B cell (primary cell): ENCODE data around the gene INA. TPM values are rescaled to one million over a fixed set of nuclear protein-coding genes. Genes with fewer than 3 reads are reported as not detected.

Source experiments
- ATAC-seq: fragments of 200-7000 bp; cut with Tn5 transposase; one replicate; pipeline ENCODE4 v1.10.0; 2021; ENCODE audit warnings: low read depth, mild to moderate bottlenecking, moderate number of reproducible peaks, moderate library complexity
- CTCF ChIA-PET: fragments of 350-600 bp; sonication (Branson Sonifier 250); formaldehyde crosslinking; loops from one replicate; lab custom pipeline; 2021; ENCODE audit warnings: antibody characterized with exemption, inconsistent platforms; lab: Charles Lee
- POLR2A ChIA-PET: fragments of 350-600 bp; sonication (Branson Sonifier 250); formaldehyde crosslinking; loops from one replicate; lab custom pipeline; 2021; ENCODE audit warnings: antibody characterized with exemption; lab: Charles Lee
- DNase-seq: peaks from one replicate; pipeline ENCODE4 v3.0.0; 2013
- H2AFZ ChIP-seq: 2 replicates; pipeline ENCODE4 v1.6.1; 2012; ENCODE audit warnings: mild to moderate bottlenecking, low read depth, low read length; ENCODE audit not compliant: insufficient read depth, poor library complexity, severe bottlenecking
- H3K27ac ChIP-seq, 2 donors: 1 replicate in 1 of 2; 2 replicates in 1 of 2; pipeline ENCODE4 v1.5.1; 2012 to 2013; ENCODE audit warnings: low read length in 2 of 2, mild to moderate bottlenecking in 2 of 2, moderate library complexity in 1 of 2
- H3K27me3 ChIP-seq, 4 experiments: fragments of 200-600 bp in 1 of 4; sonication (generic) in 1 of 4; replicated peaks in 1 of 4; 1 replicate in 2 of 4; 2 replicates in 2 of 4; pipeline versions ENCODE4 v1.6.1 to v1.7.0; 2013 to 2016; ENCODE audit warnings: low read length in 3 of 4, mild to moderate bottlenecking in 2 of 4, mixed read lengths in 1 of 4, moderate library complexity in 1 of 4; ENCODE audit not compliant: insufficient read depth in 4 of 4, control insufficient read depth in 3 of 4; ENCODE audit errors: control extremely low read depth in 1 of 4
- H3K36me3 ChIP-seq, 2 experiments: replicated peaks in 1 of 2; 1 replicate in 1 of 2; 2 replicates in 1 of 2; pipeline versions ENCODE4 v1.6.1 to v1.7.1; 2013; ENCODE audit warnings: low read length in 1 of 2; ENCODE audit not compliant: insufficient read depth in 2 of 2, control insufficient read depth in 1 of 2; ENCODE audit errors: control extremely low read depth in 1 of 2, extremely low read depth in 1 of 2
- H3K4me1 ChIP-seq, 2 donors: fragments of 200-600 bp in 1 of 2; sonication (generic) in 1 of 2; 1 replicate in 1 of 2; 2 replicates in 1 of 2; pipeline versions ENCODE4 v1.5.1 to v1.6.1; 2013 to 2017; ENCODE audit warnings: low read length in 2 of 2; ENCODE audit not compliant: control insufficient read depth in 2 of 2, insufficient read depth in 2 of 2
- H3K4me2 ChIP-seq: replicated peaks from 2 replicates; pipeline ENCODE3; 2012; ENCODE audit warnings: mild to moderate bottlenecking, low read depth, low read length; ENCODE audit not compliant: poor library complexity, severe bottlenecking
- H3K4me3 ChIP-seq, 5 experiments: fragments of 200-600 bp in 1 of 5; sonication (generic) in 1 of 5; 1 replicate in 3 of 5; 2 replicates in 2 of 5; pipeline versions ENCODE4 v1.5.1 to v1.7.0; 2011 to 2016; ENCODE audit warnings: low read length in 4 of 5, mild to moderate bottlenecking in 4 of 5, low read depth in 2 of 5, control low read depth in 1 of 5, moderate library complexity in 1 of 5; ENCODE audit not compliant: insufficient read depth in 1 of 5; ENCODE audit errors: control extremely low read depth in 1 of 5, extremely low read depth in 1 of 5
- H3K79me2 ChIP-seq: fragments of 200-600 bp; sonication (generic); one replicate; pipeline ENCODE4 v1.6.0; 2016; ENCODE audit warnings: low read length; ENCODE audit not compliant: control insufficient read depth, insufficient read depth
- H3K9ac ChIP-seq: fragments of 200-600 bp; sonication (generic); 2 replicates; pipeline ENCODE4 v1.6.1; 2017; ENCODE audit warnings: mild to moderate bottlenecking, low read length, moderate library complexity
- H3K9me3 ChIP-seq, 3 donors: one replicate each; pipeline versions ENCODE4 v1.6.1 to v1.7.1; 2013; ENCODE audit warnings: low read length in 2 of 3; ENCODE audit not compliant: control insufficient read depth in 2 of 3, insufficient read depth in 1 of 3; ENCODE audit errors: control extremely low read depth in 1 of 3
- H4K20me1 ChIP-seq: 2 replicates; pipeline ENCODE4 v1.6.0; 2012; ENCODE audit warnings: mild to moderate bottlenecking, low read length; ENCODE audit not compliant: insufficient read depth, control insufficient read depth, poor library complexity, severe bottlenecking
- H3K27ac Mint-ChIP-seq: one replicate; pipeline ENCODE4 v1.8.0; 2021; ENCODE audit warnings: mixed read lengths
- H3K27me3 Mint-ChIP-seq: one replicate; pipeline ENCODE4 v1.8.0; 2021; ENCODE audit warnings: mixed read lengths
- H3K4me1 Mint-ChIP-seq: one replicate; pipeline ENCODE4 v1.8.0; 2021; ENCODE audit warnings: mixed read lengths
- H3K4me3 Mint-ChIP-seq: one replicate; pipeline ENCODE4 v1.8.0; 2021; ENCODE audit warnings: mixed read lengths
- H3K9me3 Mint-ChIP-seq: one replicate; pipeline ENCODE4 v1.8.0; 2022; ENCODE audit warnings: mixed read lengths; ENCODE audit not compliant: insufficient read depth
- CTCF ChIP-seq: fragments of 200-600 bp; IDR thresholded peaks from one replicate; pipeline ENCODE4 v1.8.0; 2022; ENCODE audit warnings: antibody characterized with exemption, mild to moderate bottlenecking
- EZH2 ChIP-seq: IDR thresholded peaks from 2 replicates; pipeline ENCODE4 v1.6.1; 2012; ENCODE audit warnings: borderline replicate concordance, low read depth, mild to moderate bottlenecking, moderate library complexity, low read length; ENCODE audit not compliant: insufficient read depth, poor library complexity, severe bottlenecking
- WGBS: methylation state at CpG from one replicate; pipeline ENCODE4 v1.1.5; 2013; ENCODE audit warnings: missing lambda C conversion rate; ENCODE audit not compliant: insufficient coverage; 5-methylcytosine and 5-hydroxymethylcytosine counted together
- intact Hi-C: fragments of 100-400 bp; cut with micrococcal nuclease; formaldehyde crosslinking; loops from one replicate; pipeline ENCODE4 v1.10.0; 2022
- polyA plus RNA-seq: library from polyadenylated mRNA; depleted of rRNA; stranded (reverse); fragments of >200 nt; gene quantifications from 2 replicates; pipeline ENCODE4 v1.2.3, GENCODE V29; 2012
- total RNA-seq, 2 donors: library from RNA; stranded (reverse); fragments of 120-200 nt in 1 of 2; gene quantifications; 1 replicate in 1 of 2; 2 replicates in 1 of 2; pipeline versions ENCODE4 v1.2.3 to v1.2.4, GENCODE V29; 2013 to 2022

The INA gene
- total and polyA plus RNA-seq, 2 donors (not counting 1 experiment from before 2014, with no cell fraction given): 0.03 TPM; not detected in 1

- Histone ChIP-seq H3K27me3 (no peaks in the 10 kb centered on the region), H3K9ac (no peak overlapping the region), H3K27ac (no peak overlapping the region), H4K20me1 (no peaks in the 10 kb centered on the region), H2AFZ (no peak overlapping the region), H3K79me2 (no peaks in the 10 kb centered on the region), H3K4me2 (no peak overlapping the region), H3K36me3 (no peaks in the 10 kb centered on the region), H3K9me3 (no peaks in the 10 kb centered on the region), H3K4me1 (peaks cover 0 to 4% of the 10 kb centered on the region in 2 donors), H3K4me3 (no peak overlapping the region)
- POLR2A ChIA-PET: no interaction called here
- no peak overlapping the region for H3K4me3 Mint-ChIP-seq
- 30% methylated on average over 3 of the region's 7 CpGs for WGBS
- no peak for ATAC-seq
- intact Hi-C loops: no loop called here
- TF ChIP-seq EZH2 (no peak), CTCF (no peak)
- no peak overlapping the region for H3K27ac Mint-ChIP-seq
- no peaks in the 10 kb centered on the region for H3K27me3 Mint-ChIP-seq
- CTCF ChIA-PET: interaction anchor here (0.6 to 1.0 kb wide), 4 partner anchors 11 to 166 kb away, joined by 3 read pairs; no protein-coding TSS in a partner anchor
- no peaks in the 10 kb centered on the region for H3K9me3 Mint-ChIP-seq
- peaks cover 6% of the 10 kb centered on the region for H3K4me1 Mint-ChIP-seq
- DNase-seq: no peak
Measured at GRCh38 chr10:103232772-103233488, 44.0 kb upstream of the INA start.

- Histone ChIP-seq H3K79me2 (no peaks in the 10 kb centered on the region), H3K9me3 (no peaks in the 10 kb centered on the region), H3K4me1 (peaks cover 9 to 12% of the 10 kb centered on the region in 2 donors), H2AFZ (no peak overlapping the region), H3K4me3 (no peak overlapping the region), H3K27ac (no peak overlapping the region), H3K27me3 (no peaks in the 10 kb centered on the region), H3K36me3 (no peaks in the 10 kb centered on the region), H3K9ac (no peak overlapping the region), H3K4me2 (no peak overlapping the region), H4K20me1 (no peaks in the 10 kb centered on the region)
- intact Hi-C loops: no loop called here
- CTCF ChIA-PET: interaction anchor here (2.1 kb wide), 1 partner anchor 9 kb away, joined by 11 read pairs; no protein-coding TSS in a partner anchor
- no peaks in the 10 kb centered on the region for H3K9me3 Mint-ChIP-seq
- no peak for ATAC-seq
- no peaks in the 10 kb centered on the region for H3K27me3 Mint-ChIP-seq
- POLR2A ChIA-PET: interaction anchor here (0.7 kb wide), 1 partner anchor 48 kb away, joined by 5 read pairs; no protein-coding TSS in a partner anchor
- WGBS: 100% methylated on average over 1 of the region's 2 CpGs
- peaks cover 20% of the 10 kb centered on the region for H3K4me1 Mint-ChIP-seq
- DNase-seq: no peak
- TF ChIP-seq CTCF (no peak), EZH2 (no peak)
- H3K27ac Mint-ChIP-seq: no peak overlapping the region
- H3K4me3 Mint-ChIP-seq: no peak overlapping the region
Measured at GRCh38 chr10:103235775-103236174, 41.2 kb upstream of the INA start.
